HG03342 (cell line): Measurements from ENCODE around the gene RALGAPB.

Experiments used
- ATAC-seq: cut with Tn5 transposase; IDR thresholded peaks from one replicate; pipeline ENCODE4 v1.9.1; 2021; ENCODE audit warnings: mild to moderate bottlenecking, moderate library complexity; ENCODE audit not compliant: unreplicated experiment

RALGAPB gene

DNA sequence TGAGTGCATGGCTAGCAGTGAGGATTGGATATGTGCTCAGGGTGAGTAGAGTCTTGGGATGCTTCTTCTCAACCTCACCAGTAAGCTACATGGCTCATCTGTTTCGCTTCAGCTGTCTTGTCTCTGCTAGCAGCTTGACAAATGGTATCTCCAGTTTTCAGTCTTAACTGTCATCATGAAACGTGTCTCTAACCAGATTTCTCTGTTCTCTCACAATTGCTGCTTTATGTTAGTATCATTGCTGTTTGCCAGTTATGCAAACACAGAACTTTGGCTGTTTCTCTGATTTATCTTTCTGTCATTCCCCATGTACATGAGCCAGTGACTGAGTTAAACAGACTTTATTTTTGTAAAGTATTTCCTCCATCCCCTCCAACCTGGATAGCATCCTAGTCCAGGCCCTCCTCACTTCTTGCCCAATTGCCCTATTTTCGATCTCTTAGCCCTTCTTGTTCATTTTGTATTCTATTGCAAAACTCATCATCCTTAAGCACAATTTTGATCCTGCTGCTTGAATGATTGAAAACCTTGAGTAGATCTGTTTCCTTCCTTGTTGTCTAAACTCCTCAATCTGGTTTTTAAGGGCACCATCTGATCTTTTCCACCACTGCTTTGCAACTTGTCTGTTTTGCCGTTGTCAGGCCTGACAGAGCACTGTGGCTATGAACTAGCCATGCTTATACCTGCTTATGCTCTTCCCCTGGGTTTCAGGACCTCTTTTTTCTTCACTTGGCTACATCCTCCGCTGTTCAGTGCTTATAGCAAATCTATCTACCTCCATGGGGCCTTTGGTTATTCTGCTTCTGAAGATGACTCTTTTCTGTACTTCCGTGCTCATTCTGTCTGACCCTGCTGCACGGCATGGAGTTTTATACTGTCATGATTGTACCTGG lies 70.6 kb downstream of the RALGAPB start:
- no peak for ATAC-seq

DNA sequence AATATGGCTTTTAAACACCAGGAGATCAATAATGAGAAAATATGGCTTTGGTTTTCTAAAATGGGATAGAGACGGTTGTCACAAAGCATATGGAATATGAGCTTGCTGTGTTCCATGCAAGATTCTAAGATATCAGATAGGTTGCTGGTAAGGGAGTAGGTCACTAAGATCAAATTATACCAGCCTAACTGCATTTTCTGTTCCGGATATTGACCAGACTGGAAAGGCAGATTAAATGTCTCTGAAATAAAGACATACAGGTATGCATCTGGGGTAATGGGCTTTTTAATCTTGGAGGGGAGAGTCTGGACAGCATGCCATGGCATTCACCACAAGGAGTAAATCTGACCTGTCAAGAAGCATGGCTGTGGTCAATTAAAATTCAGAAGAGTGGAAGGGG lies 73.1 kb downstream of the RALGAPB start:
- ATAC-seq: no peak

DNA sequence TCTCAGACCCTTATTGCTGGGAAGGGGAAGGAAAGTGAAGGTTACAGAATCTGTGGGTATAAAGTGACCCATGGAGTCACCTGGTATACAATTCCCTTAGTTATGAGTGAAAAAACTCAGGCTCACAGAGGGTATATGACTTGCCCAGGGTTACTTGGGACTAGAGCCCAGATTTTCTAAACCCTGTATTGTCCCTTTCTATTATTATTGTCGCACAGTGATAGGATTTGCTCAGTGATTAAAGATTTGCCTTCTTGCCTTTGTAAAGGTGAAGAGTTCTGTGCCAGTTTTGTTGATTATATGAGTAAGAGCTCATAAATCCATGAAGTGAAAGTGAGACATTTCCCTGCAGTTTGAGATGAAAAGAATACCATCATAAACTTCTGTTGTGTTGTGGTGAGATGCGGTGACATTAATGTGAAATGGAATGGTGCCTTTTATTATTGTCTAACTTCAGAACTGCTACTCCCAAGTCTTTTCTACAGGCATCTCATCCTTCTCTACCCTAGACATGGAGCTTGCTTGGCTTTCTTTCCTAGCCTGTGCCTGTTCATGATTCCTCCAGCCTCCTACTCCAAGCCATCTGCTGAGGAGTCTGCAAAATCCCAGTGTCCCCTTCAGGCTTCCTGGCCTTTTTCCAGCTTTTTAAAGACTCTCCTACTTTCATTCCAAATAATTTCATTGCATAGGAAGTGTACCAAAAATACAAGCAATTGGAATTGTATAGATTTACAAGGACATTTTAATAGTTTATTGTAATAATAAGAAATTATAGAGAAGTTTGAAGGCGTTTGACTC lies 74.8 kb downstream of the RALGAPB start:
- no peak for ATAC-seq

DNA sequence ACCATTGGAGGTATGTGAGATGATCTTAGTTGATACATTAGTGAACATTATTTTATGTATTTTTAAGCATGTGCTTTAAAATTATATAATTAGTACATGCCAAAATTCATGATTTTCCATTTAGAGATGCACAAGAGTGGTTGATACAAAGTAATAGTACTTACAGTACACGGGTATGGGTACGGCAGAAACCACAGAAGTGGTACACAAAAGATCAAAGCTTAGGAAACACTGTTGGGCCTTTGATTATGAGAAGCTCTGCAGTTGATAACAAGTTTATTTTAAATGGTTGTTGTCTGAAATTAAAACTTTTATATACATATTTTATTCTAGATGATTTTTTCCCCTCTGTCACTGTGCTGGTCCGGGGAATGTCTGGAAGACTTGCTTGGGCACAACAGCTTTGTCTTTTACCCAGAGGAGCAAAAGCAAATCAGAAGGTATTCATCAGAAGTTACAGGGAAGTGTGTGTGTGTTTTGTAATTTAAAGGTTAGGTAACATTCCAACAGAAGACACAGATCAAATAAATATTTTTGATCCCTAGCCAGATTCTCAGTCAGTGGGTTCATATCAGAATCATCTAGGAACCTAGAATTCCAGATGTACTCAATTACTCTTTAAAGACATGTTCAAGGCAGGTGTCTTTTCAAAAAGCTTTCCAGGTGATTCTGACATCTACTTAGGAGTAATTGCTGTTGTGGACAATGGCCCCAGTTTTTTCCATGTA lies 75.9 kb downstream of the RALGAPB start:
- no peak for ATAC-seq

DNA sequence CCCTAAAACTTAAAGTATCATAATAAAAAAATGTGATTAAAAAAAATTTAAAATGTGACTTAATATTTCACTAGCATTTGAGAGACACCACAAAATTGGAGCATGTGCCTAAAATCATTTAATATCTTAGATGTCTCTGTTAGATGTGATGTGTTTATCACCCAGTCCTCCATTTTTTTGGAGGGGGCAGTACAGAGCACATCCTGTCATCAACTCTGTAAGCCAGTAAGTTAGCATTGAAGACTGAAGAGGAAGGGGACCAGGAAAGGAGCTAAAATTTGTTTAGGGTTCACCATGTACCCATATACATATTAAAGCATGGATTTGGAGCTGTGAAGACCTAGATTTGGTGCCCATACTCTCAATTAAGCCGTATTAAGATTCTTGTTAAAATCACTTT lies 77.6 kb downstream of the RALGAPB start:
- no peak for ATAC-seq

DNA sequence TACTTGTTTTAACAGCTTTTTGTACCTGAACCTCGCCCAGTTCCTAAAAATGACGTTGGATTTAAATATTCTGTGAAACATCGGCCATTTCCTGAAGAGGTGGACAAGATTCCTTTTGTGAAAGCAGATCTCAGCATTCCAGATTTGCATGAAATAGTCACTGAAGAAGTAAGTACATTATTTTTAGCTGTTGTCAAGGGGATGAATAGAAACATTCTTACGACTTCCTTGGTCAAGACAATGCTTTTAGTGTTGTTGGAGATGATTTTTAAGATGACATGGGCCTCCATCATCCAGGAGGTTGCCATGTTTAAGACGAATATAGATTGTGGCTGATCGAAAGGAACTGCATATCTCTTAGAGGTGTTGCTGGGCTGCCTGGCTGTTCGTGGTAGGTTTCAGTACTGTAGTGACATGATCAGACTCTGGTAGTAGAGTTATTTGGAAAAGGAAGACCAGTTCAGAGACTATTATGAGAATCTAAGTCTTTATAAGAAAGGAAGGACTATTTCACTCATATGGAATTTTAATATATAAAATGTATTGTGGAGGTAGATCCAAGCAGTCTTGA lies 78.5 kb downstream of the RALGAPB start:
- ATAC-seq: no peak

DNA sequence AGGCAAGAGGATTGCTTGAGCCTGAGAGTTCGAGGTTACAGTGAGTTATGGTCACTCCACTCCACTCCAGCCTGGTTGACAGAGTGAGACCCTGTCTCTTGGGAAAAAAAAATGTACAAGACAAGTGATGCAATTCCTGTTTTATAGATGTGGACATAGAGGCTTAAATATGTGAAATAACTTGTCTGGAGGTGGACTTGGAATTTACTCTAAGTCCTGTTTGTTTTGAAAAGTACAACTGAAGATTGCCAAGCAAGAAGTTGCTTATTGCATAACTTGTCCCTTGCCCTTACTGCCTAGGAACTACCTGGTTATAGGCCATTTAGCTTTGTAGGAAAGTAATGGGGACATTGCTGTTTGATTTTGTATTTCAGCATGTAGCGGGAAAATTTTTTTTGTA lies 82.3 kb downstream of the RALGAPB start:
- no peak for ATAC-seq

DNA sequence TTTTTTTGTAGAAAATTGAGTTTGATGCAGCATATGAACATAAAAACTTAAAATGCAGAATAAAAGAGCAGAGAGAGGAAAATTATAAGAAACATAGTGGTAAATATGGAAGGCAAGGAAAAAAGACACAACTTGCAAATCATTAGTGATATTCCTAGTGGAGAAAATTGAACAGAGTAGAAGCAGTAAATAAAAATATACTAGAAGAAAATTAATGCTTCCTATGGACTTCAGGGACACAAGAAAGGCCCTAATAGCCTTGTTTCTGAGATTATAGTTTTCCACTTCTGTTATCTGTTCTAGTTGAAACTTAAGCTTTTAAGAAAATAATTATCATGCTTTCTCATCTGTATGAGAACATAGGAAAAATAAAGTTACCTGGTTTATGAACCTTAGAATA lies 82.8 kb downstream of the RALGAPB start:
- no peak for ATAC-seq

DNA sequence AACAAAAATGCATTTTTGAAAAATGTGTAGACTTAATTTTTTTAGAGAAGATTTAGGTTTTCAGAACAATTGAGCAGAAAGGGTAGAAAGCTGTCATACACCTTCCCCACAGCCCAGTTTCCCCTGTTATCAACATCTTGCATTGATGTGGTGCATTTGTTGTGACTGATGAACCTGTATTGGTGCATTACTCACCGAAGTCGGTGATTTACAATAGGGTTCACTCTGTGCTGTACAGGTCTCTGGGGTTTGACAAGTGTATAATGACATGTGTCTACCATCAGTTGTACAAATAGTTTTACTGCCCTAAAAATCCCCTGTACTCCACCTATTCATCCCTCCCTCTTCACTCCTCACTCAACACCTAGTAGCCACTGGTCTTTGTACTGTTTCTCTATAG lies 84.5 kb downstream of the RALGAPB start:
- no peak for ATAC-seq

DNA sequence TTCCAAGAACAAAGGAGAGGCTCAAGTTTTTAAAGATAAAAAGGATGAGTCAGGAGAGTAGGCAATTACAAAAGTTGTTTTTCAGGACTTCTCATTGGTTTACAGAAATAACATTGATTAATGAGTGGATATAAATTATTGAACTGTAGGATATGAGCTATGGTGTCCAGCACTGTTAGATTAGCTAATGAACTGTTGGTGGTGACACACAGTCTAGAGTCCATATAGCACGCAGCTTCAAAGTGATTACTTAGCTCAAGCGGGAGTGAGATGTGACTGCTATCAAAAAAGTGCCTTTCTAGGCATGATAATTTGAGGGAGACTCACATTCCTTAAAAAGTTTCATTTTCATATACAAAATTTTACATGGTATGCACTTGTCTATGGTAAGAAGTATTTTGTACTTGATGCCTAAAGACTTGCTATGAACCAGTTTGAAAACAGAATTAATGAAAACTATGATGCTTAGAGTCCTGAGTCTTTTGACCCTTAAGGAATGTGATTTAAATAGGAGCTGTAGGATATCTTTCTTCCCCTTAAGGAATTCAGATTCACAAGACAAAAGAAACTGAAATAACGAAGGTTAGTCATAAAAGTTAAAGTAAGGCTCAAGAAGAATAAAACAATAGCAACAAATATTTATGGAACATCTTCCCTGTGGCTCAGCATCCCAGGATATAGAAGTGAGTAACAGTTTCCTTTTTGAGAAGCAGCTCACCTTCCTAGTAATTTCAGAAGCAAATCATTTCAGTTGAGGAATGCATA lies 86.1 kb downstream of the RALGAPB start:
- no peak for ATAC-seq

DNA sequence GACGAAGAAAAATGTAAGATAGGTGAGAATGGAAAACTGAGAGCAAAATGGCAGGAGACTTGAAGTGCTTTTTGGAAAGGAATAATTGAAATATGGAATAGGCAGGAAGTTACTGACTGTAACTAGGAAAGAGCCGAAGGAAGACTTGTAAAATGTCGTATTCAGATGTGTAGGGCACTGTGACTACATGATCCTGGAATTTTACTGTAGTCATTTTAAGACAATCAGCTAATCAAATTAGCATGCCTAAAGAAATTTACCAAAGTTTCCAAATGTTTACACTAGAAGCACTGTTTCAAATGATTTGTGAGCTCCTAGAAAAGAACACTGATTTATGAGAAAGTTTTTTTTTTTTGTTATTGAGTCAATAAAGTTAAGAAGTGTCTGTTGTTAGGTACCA lies 87.1 kb downstream of the RALGAPB start:
- ATAC-seq: no peak

DNA sequence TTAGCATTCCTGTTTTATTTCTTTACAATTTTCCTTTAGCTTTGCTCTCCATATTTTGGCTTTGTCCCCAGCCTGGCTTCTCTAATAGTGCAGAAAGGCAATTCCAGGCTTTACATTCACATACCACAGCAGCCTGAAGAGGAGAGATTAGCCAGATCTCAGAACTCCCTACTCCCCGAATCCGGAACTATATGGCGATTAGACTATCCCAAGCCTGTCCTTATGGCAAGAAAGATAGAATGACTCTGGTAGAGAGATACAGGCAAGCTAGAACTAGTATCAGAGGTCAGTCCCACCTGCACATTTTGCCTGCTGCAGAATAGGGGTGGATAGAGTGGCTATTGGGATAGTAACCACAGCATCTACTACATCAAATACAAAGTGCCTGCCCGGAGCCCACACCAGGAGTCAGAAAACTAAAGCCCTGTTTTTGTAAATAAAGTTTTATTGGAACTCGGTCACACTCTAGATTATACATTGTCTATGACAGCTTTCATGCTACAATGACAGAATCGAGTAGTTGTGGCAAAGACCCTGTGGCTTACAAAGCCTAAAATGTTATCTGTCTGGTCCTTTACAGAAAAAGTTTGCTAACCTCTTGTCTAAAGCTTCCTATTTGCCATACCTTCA lies 91.3 kb downstream of the RALGAPB start:
- no peak for ATAC-seq

DNA sequence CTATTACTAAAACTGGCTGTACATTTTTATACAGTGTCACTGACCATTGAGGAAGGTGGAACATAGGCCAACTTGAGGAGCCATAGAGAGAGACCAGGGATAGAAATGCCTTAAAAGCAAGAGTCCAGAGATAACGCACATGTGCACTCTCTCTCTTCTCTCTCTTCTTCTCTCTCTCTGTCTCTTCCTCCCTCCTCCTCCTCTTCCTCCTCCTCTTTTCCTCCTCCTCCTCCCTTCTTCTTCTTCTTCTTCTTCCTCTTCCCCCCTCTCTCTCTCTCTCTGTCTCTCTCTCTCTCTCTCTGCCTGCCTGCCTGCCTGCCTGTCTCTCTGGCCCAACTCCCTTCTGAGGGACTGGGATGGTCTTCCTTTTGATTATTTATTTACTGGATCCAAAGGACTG lies 92.0 kb downstream of the RALGAPB start:
- no peak for ATAC-seq

DNA sequence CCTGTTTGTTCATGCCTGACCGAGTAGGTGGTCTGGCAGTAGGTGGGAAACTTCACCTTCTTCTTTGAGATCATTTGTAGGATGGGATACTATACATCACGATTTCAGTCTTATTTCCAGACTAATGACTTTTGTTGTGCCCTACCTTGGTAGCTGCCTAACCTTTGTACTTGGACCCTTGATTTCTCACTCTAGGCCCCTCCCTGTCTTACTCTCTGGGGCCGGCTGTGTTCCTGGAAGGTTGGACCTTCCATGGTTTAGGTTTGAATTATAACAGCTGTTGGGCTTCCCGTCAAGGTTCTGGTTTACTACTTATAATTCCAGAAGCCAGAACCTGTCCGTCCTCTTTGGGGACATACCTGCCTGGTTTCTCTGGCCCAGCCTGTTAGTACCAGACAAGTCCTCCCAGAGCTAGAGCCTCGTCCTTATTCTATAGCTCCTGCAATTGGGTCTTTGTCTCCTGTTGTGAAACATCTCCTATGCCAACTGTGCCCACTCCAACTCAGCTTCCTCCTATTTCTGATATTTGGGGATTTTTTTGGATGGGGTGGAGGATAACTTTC lies 93.5 kb downstream of the RALGAPB start:
- ATAC-seq: no peak

DNA sequence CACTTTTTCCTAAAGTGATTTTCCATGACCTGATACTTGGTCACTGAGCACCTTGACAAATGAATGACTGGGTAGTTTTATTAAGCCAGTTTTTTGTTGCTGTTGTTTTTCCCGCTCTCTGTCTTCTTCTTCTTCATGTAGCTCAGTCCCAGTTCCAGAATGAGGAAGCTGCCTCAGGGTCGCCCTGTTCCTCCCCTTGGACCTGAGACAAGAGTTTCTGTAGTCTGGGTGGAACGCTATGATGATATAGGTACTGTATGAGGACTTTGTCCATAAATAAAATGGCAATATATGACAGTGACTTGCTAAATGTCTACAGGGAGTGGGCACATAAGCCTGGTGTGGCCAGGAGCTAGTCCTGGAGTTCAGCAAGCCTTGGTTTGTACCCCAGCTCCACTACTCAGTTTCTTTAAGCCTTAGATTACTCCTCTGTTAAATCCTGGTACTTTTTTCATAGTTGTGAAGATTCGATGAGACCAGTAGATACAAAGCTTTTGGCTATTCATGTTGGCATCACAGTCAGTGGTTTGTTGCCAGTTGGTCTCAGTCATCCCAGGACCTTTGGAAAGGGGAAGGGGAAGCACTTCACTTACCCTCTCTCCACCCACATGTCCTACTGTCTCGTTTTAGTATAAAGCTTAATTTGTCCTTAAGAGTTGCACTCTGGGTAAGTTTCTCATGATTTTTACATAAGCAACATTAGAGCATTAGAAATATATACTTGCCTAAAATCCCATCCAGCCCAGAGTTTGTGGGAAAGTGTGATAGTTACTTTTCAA lies 97.3 kb downstream of the RALGAPB start:
- ATAC-seq: no peak

DNA sequence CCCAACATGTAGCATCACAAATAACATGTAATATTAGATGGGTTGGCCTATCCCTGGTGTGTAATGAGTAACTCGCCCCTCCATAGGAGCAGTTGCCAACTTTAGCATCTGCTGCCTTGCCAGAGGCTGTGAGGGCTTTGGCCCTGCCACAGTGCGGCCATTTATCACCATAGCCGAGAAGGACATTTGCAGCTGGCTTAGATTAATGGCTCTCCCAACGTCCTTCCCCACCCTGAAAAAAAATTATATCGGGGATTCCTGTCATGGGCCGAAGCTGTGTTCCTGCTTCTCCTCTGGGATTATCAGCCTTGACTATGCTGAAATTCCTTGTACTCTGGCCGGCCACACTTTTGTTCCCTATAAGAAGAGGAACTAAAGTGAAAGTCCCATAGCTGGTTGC lies 100.8 kb downstream of the RALGAPB start:
- ATAC-seq: no peak

DNA sequence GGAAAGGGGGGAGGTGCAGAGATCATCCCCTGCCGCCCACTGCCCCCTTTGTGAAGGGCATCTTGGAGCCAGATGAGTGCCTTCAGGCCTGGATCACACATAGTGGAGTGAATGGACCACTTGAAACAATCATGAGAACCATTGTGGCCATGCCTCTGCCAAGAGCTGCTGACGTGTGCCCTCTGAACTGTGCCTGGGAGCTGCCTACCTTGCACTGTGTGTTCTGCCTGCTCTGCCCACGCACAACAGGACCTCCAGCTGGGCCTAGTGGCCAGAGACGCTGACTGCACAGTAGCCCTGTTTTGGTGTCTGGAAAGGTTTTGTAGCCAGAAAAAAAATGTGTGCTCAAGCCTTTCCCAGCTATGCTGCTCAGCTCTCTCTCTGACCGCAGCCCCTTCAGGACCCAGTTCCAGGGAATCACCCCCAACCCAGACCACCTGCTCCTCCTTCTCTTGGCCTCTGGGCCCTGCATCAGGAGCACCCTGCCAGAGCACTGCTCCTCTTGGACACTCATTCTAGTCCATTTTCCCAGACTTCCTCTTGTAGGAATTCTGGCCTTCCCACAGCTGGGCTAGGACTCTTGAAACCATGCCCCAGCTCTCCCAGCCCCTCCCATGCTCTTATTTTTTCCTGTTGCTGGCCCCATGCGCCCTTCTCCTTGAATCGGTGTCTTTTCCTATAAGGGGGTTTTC lies 106.7 kb downstream of the RALGAPB start:
- no peak for ATAC-seq

DNA sequence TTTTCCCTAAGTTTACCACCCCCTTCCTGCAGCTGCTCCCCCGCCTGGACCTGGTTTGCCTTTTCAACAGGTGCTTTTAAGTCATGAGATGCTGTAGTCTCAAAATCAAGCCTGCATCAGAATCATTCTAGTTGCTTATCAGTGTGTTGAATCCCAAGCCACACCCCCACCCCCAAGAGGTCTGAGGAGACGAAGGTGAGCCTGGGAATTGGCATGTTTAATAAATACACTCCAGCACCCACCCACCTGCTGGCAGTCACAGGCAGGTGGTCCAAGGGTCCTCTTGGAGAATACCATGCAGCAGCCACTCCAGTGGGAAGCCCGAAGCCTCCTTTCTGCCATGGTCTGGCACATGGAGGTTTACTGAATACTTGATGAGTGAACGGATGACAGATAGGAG lies 107.3 kb downstream of the RALGAPB start:
- ATAC-seq: no peak
